Loucy (cell line): ENCODE data around the gene FXYD3.

Experiments used
- H2AFZ ChIP-seq: fragments of 200-600 bp; sonication (generic); 2 replicates; pipeline ENCODE4 v1.6.0; 2016; ENCODE audit warnings: antibody characterized with exemption, mild to moderate bottlenecking, low read length, moderate library complexity
- H3F3A ChIP-seq: fragments of 200-600 bp; 2 replicates; pipeline ENCODE4 v1.6.0; 2016; ENCODE audit warnings: antibody characterized with exemption, low read depth, mild to moderate bottlenecking
- H3K27me3 ChIP-seq: fragments of 200-600 bp; sonication (generic); 2 replicates; pipeline ENCODE4 v1.6.1; 2014; ENCODE audit warnings: low read length, mild to moderate bottlenecking; ENCODE audit not compliant: insufficient read depth, poor library complexity, severe bottlenecking
- H3K36me3 ChIP-seq: fragments of 200-600 bp; sonication (generic); 2 replicates; pipeline ENCODE4 v1.6.1; 2016; ENCODE audit warnings: low read length; ENCODE audit not compliant: insufficient read depth
- H3K4me1 ChIP-seq: fragments of 200-600 bp; sonication (generic); 2 replicates; pipeline ENCODE4 v1.5.1; 2014; ENCODE audit warnings: low read length, mild to moderate bottlenecking; ENCODE audit not compliant: insufficient read depth, poor library complexity, severe bottlenecking
- H3K4me2 ChIP-seq: fragments of 200-600 bp; sonication (generic); 2 replicates; pipeline ENCODE4 v1.6.0; 2014; ENCODE audit warnings: antibody characterized with exemption, low read length, low read depth, mild to moderate bottlenecking; ENCODE audit not compliant: poor library complexity, severe bottlenecking
- H3K4me3 ChIP-seq: fragments of 200-600 bp; sonication (generic); 2 replicates; pipeline ENCODE4 v1.5.1; 2014; ENCODE audit warnings: low read length, mild to moderate bottlenecking, mixed read lengths; ENCODE audit not compliant: poor library complexity, severe bottlenecking
- H3K79me2 ChIP-seq: fragments of 200-600 bp; sonication (generic); 2 replicates; pipeline ENCODE4 v1.6.1; 2014; ENCODE audit warnings: low read length; ENCODE audit not compliant: insufficient read depth
- H3K9ac ChIP-seq: fragments of 200-600 bp; sonication (generic); 2 replicates; pipeline ENCODE4 v1.6.0; 2014; ENCODE audit warnings: mild to moderate bottlenecking, low read depth, low read length, moderate library complexity; ENCODE audit not compliant: poor library complexity, severe bottlenecking
- H3K9me2 ChIP-seq: fragments of 200-600 bp; sonication (generic); replicated peaks from 2 replicates; pipeline ENCODE4 v1.6.1; 2016; ENCODE audit warnings: low read depth, low read length, mixed read lengths
- H3K9me3 ChIP-seq: fragments of 200-600 bp; sonication (generic); 2 replicates; pipeline ENCODE4 v1.6.1; 2014; ENCODE audit warnings: mild to moderate bottlenecking, antibody characterized with exemption, low read length, low read depth; ENCODE audit not compliant: insufficient read depth
- H4K20me1 ChIP-seq: fragments of 200-600 bp; sonication (generic); 2 replicates; pipeline ENCODE4 v1.6.0; 2014; ENCODE audit warnings: antibody characterized with exemption, low read length, mild to moderate bottlenecking; ENCODE audit not compliant: insufficient read depth, poor library complexity, severe bottlenecking
- EZH2phosphoT487 ChIP-seq: fragments of 200-600 bp; IDR thresholded peaks from 2 replicates; pipeline ENCODE4 v1.6.1; 2018; ENCODE audit warnings: antibody characterized with exemption, mild to moderate bottlenecking, moderate library complexity, borderline replicate concordance
- TF ChIP-seq, protein P1 (sequence below): fragments of 200-600 bp; sonication (generic); conservative IDR thresholded peaks from 2 replicates; pipeline ENCODE4 v1.5.1; 2014; ENCODE audit warnings: mild to moderate bottlenecking, antibody characterized with exemption, low read length

Gene FXYD3

DNA sequence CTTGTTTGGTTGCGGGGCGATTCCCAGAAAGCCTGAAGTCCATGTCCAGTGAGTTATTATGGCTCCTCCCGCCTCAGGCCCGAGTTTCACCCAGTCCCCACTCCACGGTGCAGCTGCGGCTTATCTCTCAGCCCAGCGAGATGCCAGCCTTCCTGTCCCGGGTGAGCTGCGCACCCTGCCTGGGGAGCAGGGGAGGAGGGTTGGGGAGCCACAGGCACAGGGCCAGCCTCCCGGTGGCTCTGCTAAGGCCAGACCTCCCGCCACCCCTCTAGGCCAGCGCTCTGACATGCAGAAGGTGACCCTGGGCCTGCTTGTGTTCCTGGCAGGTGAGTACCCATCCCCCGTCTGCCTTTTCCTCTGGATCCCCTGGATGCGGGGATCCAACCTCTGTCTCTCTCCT is 3.5 kb downstream of the FXYD3 start:
- Histone ChIP-seq H3K4me3 (no peak overlapping the region), H3K27me3 (no peaks in the 10 kb centered on the region), H3K4me2 (no peak overlapping the region), H2AFZ (no peak overlapping the region), H3K9me3 (no peaks in the 10 kb centered on the region), H3K9ac (no peak overlapping the region), H3K9me2 (no peaks in the 10 kb centered on the region), H3K4me1 (peaks cover 3% of the 10 kb centered on the region), H3K36me3 (no peaks in the 10 kb centered on the region), H3F3A (no peaks in the 10 kb centered on the region), H4K20me1 (no peaks in the 10 kb centered on the region), H3K79me2 (no peaks in the 10 kb centered on the region)
- TF ChIP-seq EZH2phosphoT487: no peak
- TF ChIP-seq, protein P1, sequence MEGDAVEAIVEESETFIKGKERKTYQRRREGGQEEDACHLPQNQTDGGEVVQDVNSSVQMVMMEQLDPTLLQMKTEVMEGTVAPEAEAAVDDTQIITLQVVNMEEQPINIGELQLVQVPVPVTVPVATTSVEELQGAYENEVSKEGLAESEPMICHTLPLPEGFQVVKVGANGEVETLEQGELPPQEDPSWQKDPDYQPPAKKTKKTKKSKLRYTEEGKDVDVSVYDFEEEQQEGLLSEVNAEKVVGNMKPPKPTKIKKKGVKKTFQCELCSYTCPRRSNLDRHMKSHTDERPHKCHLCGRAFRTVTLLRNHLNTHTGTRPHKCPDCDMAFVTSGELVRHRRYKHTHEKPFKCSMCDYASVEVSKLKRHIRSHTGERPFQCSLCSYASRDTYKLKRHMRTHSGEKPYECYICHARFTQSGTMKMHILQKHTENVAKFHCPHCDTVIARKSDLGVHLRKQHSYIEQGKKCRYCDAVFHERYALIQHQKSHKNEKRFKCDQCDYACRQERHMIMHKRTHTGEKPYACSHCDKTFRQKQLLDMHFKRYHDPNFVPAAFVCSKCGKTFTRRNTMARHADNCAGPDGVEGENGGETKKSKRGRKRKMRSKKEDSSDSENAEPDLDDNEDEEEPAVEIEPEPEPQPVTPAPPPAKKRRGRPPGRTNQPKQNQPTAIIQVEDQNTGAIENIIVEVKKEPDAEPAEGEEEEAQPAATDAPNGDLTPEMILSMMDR: no peak

DNA sequence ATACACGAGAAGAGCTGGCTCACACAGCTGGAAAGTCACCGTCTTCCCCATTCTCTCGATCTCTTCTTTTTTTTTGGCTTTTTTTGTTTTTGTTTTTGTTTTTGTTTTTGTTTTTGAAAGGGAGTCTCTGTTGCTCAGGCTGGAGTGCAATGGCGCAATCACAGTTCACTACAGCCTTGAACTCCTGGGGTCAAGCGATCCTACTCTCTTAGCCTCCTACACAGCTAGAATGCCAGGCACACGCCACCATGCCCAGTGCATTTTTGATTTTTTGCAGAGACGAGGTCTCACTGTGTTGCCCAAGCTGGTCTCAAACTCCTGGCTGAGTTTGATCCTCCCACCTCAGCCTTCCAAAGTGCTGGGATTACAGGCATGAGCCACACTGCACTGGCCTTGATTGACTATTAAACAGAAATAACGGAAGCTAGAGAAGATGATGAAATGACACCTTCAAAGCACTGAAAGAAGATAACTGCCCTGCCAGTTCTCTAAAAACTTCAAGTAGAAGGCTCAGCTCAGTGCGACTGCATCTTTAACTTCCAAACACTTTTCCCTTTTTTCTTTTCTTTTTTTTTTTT is 4.0 kb downstream of the FXYD3 start:
- Histone ChIP-seq H3K4me2 (no peak overlapping the region), H3K9me2 (no peaks in the 10 kb centered on the region), H3K36me3 (no peaks in the 10 kb centered on the region), H4K20me1 (no peaks in the 10 kb centered on the region), H3K9me3 (no peaks in the 10 kb centered on the region), H2AFZ (no peak overlapping the region), H3F3A (no peaks in the 10 kb centered on the region), H3K27me3 (no peaks in the 10 kb centered on the region), H3K79me2 (no peaks in the 10 kb centered on the region), H3K4me1 (no peaks in the 10 kb centered on the region), H3K9ac (no peak overlapping the region), H3K4me3 (no peak overlapping the region)
- TF ChIP-seq EZH2phosphoT487: no peak
- TF ChIP-seq, protein P1: no peak

DNA sequence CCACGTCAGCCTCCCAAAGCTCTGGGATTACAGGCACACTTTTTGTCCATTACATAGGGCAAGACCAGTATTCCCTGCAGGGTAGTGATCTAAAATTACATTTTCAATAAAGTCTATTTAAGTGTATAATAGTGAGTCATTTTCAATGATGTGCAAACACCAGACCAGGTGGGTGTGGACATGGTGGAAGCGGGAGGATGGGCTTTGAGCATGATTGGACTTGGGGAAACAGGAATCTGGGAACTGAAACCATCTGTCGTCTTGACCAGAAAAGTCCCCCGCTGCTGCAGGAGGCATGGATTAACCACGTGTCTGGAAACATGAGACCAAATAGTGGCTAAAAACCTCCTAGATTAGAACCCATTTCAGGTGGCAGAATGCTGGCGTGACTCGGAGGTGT is 4.9 kb downstream of the FXYD3 start:
- H3K79me2 ChIP-seq: no peaks in the 10 kb centered on the region
- H3K9me3 ChIP-seq: no peaks in the 10 kb centered on the region
- no peak overlapping the region for H3K4me2 ChIP-seq
- no peak overlapping the region for H2AFZ ChIP-seq
- no peak for TF ChIP-seq EZH2phosphoT487
- TF ChIP-seq, protein P1: no peak
- no peaks in the 10 kb centered on the region for H3K4me1 ChIP-seq
- H3K36me3 ChIP-seq: no peaks in the 10 kb centered on the region
- H3K9me2 ChIP-seq: no peaks in the 10 kb centered on the region
- no peak overlapping the region for H3K9ac ChIP-seq
- H3K27me3 ChIP-seq: no peaks in the 10 kb centered on the region
- no peaks in the 10 kb centered on the region for H4K20me1 ChIP-seq
- H3K4me3 ChIP-seq: no peak overlapping the region
- no peaks in the 10 kb centered on the region for H3F3A ChIP-seq
